ENCODE measurements around the gene SLC12A9.

DNA sequence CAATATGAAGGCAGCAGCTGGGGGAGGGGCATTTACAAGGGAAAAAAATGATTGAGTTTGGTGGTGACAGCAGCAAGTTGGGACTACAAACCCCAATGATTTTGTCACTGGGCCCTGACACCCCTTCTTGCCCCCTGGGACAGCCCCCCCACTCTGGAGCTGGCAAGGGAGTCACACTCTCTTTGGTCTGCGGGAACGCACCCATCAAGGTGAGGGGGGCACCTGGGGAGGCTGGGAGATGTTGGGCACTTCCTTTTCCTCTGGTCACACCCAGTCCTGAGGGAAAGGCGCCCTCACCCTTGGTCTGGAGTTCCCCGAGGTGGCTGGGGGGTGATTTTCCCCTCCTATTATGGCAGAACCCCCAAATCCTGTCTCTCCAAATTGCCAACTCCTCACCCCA, 49.6 kb upstream of the SLC12A9 start:
- TF ChIP-seq, protein P1, sequence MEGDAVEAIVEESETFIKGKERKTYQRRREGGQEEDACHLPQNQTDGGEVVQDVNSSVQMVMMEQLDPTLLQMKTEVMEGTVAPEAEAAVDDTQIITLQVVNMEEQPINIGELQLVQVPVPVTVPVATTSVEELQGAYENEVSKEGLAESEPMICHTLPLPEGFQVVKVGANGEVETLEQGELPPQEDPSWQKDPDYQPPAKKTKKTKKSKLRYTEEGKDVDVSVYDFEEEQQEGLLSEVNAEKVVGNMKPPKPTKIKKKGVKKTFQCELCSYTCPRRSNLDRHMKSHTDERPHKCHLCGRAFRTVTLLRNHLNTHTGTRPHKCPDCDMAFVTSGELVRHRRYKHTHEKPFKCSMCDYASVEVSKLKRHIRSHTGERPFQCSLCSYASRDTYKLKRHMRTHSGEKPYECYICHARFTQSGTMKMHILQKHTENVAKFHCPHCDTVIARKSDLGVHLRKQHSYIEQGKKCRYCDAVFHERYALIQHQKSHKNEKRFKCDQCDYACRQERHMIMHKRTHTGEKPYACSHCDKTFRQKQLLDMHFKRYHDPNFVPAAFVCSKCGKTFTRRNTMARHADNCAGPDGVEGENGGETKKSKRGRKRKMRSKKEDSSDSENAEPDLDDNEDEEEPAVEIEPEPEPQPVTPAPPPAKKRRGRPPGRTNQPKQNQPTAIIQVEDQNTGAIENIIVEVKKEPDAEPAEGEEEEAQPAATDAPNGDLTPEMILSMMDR (conservative IDR thresholded peaks at IDR 0.05; ENCODE audit: low read length) = no peak
- TF ChIP-seq EZH2phosphoT487 (IDR thresholded peaks at IDR 0.05; ENCODE audit: borderline replicate concordance) = no peak

Measured in Loucy (cell line).